Measurements from ENCODE around the gene LMAN1L. TPM values are rescaled to one million over a fixed set of nuclear protein-coding genes. Genes with fewer than 3 reads are reported as not detected.

LMAN1L gene
- not detected in 2 replicates for total RNA-seq (2012; rRNA removed)
- polyA plus RNA-seq (2012; rRNA removed) = not detected in 2 replicates
- polyA plus RNA-seq (2012; cell fraction: cytosol; rRNA removed) = not detected in 2 replicates
- polyA plus RNA-seq (2012; cell fraction: nucleus; rRNA removed; ENCODE audit: low replicate concordance) = 0.09 and 0.30 TPM in 2 replicates
- Bru-seq, nascent RNA = percentile 9 among the genes with signal in this experiment
- percentile 19 among the genes with signal in this experiment for BruChase-seq, experiment 1, labeled RNA remaining after a 6-hour chase
- percentile 15 among the genes with signal in this experiment for BruChase-seq, experiment 2, labeled RNA remaining after a 2-hour chase
- long read RNA-seq = 0 reads

- Histone ChIP-seq H2AFZ (replicated peaks; ENCODE audit: low read length, poor library complexity) (peak within 1 kb of the TSS; percentile 46), H3K4me1 (ENCODE audit: control insufficient read depth, insufficient read depth, low read length) (no peaks in the 10 kb centered on the region), H4K20me1 (ENCODE audit: insufficient read depth, low read length) (peaks cover 5% of the 10 kb centered on the region; the same call in 1 of the 2 replicates), H3K4ac (ENCODE audit: low read depth, low read length) (no peak within 1 kb of the TSS), H3K14ac (replicated peaks; ENCODE audit: low read depth, low read length) (no peak within 1 kb of the TSS), H3K4me2 (ENCODE audit: low read depth, low read length) (no peak within 1 kb of the TSS), H4K8ac (ENCODE audit: low read depth in 2 of 2, low read length in 2 of 2) (no peak within 1 kb of the TSS), H3K56ac (ENCODE audit: extremely low read depth, insufficient read depth, low read length) (no peak within 1 kb of the TSS), H3K9me3 (ENCODE audit: control insufficient read depth, insufficient read depth, low read length) (no peaks in the 10 kb centered on the region), H4K91ac (ENCODE audit: insufficient read depth, low read depth, low read length) (no peak within 1 kb of the TSS), H2BK120ac (ENCODE audit: low read depth, low read length) (no peak within 1 kb of the TSS), H2BK15ac (ENCODE audit: low read depth, low read length) (no peak within 1 kb of the TSS), H3K27ac (ENCODE audit: insufficient read depth, low read length) (no peak within 1 kb of the TSS), H4K5ac (ENCODE audit: low read depth, low read length) (no peak within 1 kb of the TSS), H2BK5ac (ENCODE audit: low read depth, low read length, poor library complexity, severe bottlenecking) (no peak within 1 kb of the TSS), H2AK9ac (replicated peaks; ENCODE audit: low read depth, low read length, poor library complexity) (no peak within 1 kb of the TSS), H2AK5ac (ENCODE audit: low read depth, low read length) (no peak within 1 kb of the TSS), H3K9ac (ENCODE audit: low read depth, low read length) (no peak within 1 kb of the TSS), H3K18ac (ENCODE audit: low read depth, low read length) (no peak within 1 kb of the TSS), H3K4me3 (ENCODE audit: insufficient read depth, low read depth, low read length) (no peak within 1 kb of the TSS), H3K79me1 (ENCODE audit: low read depth in 1 of 2, low read length in 2 of 2) (no peaks in the 10 kb centered on the region; a peak in 1 of 4 replicates), H2BK20ac (ENCODE audit: low read depth, low read length) (no peak within 1 kb of the TSS), H3K36me3 (ENCODE audit: control insufficient read depth, insufficient read depth, low read length) (no peaks in the 10 kb centered on the region), H3K27me3 (ENCODE audit: control insufficient read depth, insufficient read depth, low read length) (peaks cover 3% of the 10 kb centered on the region; the same call in 1 of the 2 replicates), H3K9me1 (ENCODE audit: insufficient read depth, low read length) (peaks cover 5% of the 10 kb centered on the region), H3K23ac (ENCODE audit: low read depth, low read length) (no peak within 1 kb of the TSS)
- intact Hi-C loops (cut with micrococcal nuclease) (no loop called here), dilution Hi-C loops (cut with HindIII; ENCODE audit: low sequenced_read_pairs, unreplicated experiment) (no loop called here), in situ Hi-C loops (cut with MboI; ENCODE audit: low sequenced_read_pairs) (no loop called here)
- BruUV-seq (replicated peaks) = no TSS peak
- no peak for ATAC-seq (ENCODE audit: low read depth)
- ChIA-PET CTCF (no interaction called here), POLR2A (ENCODE audit: unreplicated experiment) (no interaction called here)
- DNase-seq = no peak
- WGBS, 2 experiments (ENCODE audit: extremely low coverage in 2 of 2, insufficient read length in 1 of 2) = 40% methylated on average over 1 of the region's 12 CpGs; no CpG with 5 or more reads in 1 of the 2 experiments
- no peak for TF ChIP-seq RCOR1 (IDR thresholded peaks at IDR 0.05; ENCODE audit: insufficient replicate concordance, low read length)
Observed at GRCh38 chr15:74812533-74812932, at the start of gene LMAN1L. TSS of gene LMAN1L (plus strand) at chr15:74812835. CDS start at chr15:74812855, 20 bp downstream.

Measured in IMR-90 (cell line).